Thoracic aorta (tissue), 2 donors: ENCODE data around the gene CEP120. TPM values are rescaled to one million over a fixed set of nuclear protein-coding genes. Genes with fewer than 3 reads are reported as not detected.

Experiments
- ATAC-seq: fragments of 150-250 bp; one replicate; pipeline ENCODE4 v1.8.0; 2017; ENCODE audit warnings: low read depth; ENCODE audit not compliant: insufficient number of reproducible peaks, low FRiP score
- DNase-seq: peaks from one replicate; pipeline ENCODE4 v3.0.0-alpha.2; 2020; ENCODE audit warnings: low spot score
- H3K27ac ChIP-seq, 2 donors: fragments of 200-600 bp; sonication (generic); 1 replicate in 1 of 2; 2 replicates in 1 of 2; pipeline ENCODE4 v1.5.1; 2016; ENCODE audit warnings: mild to moderate bottlenecking in 2 of 2, moderate library complexity in 2 of 2
- H3K27me3 ChIP-seq: fragments of 200-600 bp; sonication (generic); replicated peaks from 2 replicates; pipeline ENCODE4 v1.6.0; 2016; ENCODE audit warnings: mild to moderate bottlenecking; ENCODE audit not compliant: insufficient read depth
- H3K36me3 ChIP-seq: fragments of 200-600 bp; sonication (generic); one replicate; pipeline ENCODE4 v1.5.1; 2016
- H3K4me1 ChIP-seq, 2 donors: fragments of 200-600 bp; sonication (generic); 1 replicate in 1 of 2; 2 replicates in 1 of 2; pipeline versions ENCODE4 v1.5.1 to v1.6.0; 2016; ENCODE audit warnings: low read depth in 2 of 2, mild to moderate bottlenecking in 1 of 2; ENCODE audit not compliant: control insufficient read depth in 1 of 2
- H3K4me3 ChIP-seq: fragments of 200-600 bp; sonication (generic); 2 replicates; pipeline ENCODE4 v1.5.1; 2016; ENCODE audit warnings: mild to moderate bottlenecking
- H3K9me3 ChIP-seq: fragments of 200-600 bp; sonication (generic); 2 replicates; pipeline ENCODE4 v1.5.1; 2016
- total RNA-seq, 2 donors: library from RNA; depleted of rRNA; stranded (reverse); fragments of >200 nt; gene quantifications; one replicate each; pipeline versions ENCODE4 v1.1.0 to v1.2.3, GENCODE V29; 2016
- TF ChIP-seq, protein P1 (sequence below): fragments of 200-600 bp; sonication (generic); IDR thresholded peaks from one replicate; pipeline ENCODE4 v1.5.1; 2019; ENCODE audit warnings: antibody characterized with exemption

The CEP120 gene
- total RNA-seq, 2 donors from 2014 or later = 18.5 to 24.4 TPM

DNA sequence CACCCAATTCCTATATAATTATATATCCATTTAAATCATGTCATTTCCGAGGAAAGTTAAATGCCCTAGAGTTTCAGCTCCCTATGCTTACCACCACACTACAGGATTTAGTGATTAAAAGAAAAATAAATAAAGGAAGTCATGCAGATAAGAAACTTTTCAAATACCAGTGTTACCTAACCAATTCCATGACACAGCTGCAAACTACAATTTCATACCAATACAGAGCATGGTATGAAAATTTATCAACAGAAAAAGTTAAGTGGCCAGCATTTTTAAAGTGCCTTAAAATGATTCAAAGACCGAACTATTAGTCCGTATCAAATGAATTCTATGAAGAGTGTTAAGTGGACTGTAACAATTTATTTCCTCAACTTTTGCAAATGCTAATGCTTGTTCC is 35.9 kb downstream of the CEP120 start:
- Histone ChIP-seq H3K36me3 (peaks cover 30% of the 10 kb centered on the region), H3K27ac (no peak overlapping the region), H3K27me3 (no peaks in the 10 kb centered on the region), H3K4me3 (no peak overlapping the region), H3K4me1 (no peaks in the 10 kb centered on the region), H3K9me3 (no peaks in the 10 kb centered on the region)
- no peak for ATAC-seq
- DNase-seq = no peak
- TF ChIP-seq, protein P1, sequence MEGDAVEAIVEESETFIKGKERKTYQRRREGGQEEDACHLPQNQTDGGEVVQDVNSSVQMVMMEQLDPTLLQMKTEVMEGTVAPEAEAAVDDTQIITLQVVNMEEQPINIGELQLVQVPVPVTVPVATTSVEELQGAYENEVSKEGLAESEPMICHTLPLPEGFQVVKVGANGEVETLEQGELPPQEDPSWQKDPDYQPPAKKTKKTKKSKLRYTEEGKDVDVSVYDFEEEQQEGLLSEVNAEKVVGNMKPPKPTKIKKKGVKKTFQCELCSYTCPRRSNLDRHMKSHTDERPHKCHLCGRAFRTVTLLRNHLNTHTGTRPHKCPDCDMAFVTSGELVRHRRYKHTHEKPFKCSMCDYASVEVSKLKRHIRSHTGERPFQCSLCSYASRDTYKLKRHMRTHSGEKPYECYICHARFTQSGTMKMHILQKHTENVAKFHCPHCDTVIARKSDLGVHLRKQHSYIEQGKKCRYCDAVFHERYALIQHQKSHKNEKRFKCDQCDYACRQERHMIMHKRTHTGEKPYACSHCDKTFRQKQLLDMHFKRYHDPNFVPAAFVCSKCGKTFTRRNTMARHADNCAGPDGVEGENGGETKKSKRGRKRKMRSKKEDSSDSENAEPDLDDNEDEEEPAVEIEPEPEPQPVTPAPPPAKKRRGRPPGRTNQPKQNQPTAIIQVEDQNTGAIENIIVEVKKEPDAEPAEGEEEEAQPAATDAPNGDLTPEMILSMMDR = no peak

- Histone ChIP-seq H3K27me3 (no peaks in the 10 kb centered on the region), H3K9me3 (no peaks in the 10 kb centered on the region), H3K4me3 (no peak overlapping the region), H3K27ac (no peak overlapping the region), H3K36me3 (peaks cover 15% of the 10 kb centered on the region), H3K4me1 (no peaks in the 10 kb centered on the region)
- ATAC-seq (no peak), DNase-seq (no peak)
- TF ChIP-seq, protein P1 = no peak
Observed at GRCh38 chr5:123382252-123382651, 41.0 kb downstream of the CEP120 start.

DNA sequence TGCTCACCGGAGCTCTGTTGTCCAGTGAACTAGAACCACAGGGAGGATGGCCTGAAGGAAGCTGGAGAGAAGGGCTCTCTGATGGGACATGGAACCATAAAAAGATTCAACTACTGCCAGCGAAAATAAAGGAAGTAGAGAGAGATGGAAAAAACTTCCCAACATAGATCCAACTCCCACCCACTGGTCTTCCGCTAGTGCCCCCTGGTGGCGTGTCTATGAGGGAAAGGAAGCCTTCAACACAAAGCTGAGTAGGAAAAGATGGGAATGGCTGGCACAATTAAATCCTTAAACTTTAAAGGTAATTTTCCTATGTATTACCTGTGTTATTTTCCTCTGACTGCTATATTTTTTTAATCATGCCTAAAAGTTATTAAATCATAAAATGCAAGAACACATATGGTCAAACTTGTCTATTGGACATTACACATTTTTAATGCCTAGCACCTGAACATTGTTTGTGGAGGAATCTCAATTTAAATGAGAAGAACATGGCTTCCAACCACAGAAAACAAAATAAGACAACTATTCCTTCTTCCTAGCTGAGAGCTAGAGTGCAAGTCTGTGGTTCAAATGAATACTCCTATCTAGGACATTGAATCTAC is 51.5 kb downstream of the CEP120 start:
- Histone ChIP-seq H3K27me3 (no peaks in the 10 kb centered on the region), H3K36me3 (peaks cover 6% of the 10 kb centered on the region), H3K4me3 (no peak overlapping the region), H3K4me1 (peaks cover 0 to under 1% of the 10 kb centered on the region in 2 donors), H3K27ac (no peak overlapping the region), H3K9me3 (no peaks in the 10 kb centered on the region)
- peak; percentile 4 for DNase-seq
- TF ChIP-seq, protein P1 = peak; percentile 55
- no peak for ATAC-seq

DNA sequence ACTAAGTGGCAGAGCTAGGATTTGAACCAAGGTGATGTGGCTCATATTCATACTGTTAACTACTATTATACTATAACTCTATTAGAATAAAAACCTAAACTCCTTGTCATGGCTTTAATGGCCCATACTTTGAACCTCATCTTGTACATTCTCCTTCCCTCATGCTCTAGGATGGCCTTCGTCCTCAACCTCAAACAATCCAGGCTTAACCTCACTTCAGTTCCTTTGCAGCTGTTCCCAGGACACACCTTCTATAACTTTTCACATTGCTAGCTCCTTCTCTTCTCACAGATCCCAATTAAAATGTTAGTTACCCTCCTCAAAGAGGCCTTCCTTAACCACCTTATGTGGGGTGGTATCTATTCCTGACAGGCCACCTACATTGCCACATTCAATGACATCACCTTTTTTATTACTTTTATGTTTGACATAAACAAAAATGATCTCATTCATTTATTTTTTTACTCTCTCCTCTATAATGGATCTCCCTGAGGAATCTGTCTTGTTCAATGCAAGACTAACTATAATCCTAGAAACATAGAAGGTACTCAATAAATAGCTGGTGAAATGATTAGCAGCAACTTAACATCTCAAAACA is 53.7 kb downstream of the CEP120 start:
- no peaks in the 10 kb centered on the region for H3K9me3 ChIP-seq
- H3K36me3 ChIP-seq = no peaks in the 10 kb centered on the region
- H3K4me1 ChIP-seq = peaks cover 6 to 19% of the 10 kb centered on the region in 2 donors
- no peak overlapping the region for H3K4me3 ChIP-seq
- H3K27ac ChIP-seq = no peak overlapping the region
- TF ChIP-seq, protein P1 = no peak
- DNase-seq = no peak
- no peaks in the 10 kb centered on the region for H3K27me3 ChIP-seq
- ATAC-seq = no peak

DNA sequence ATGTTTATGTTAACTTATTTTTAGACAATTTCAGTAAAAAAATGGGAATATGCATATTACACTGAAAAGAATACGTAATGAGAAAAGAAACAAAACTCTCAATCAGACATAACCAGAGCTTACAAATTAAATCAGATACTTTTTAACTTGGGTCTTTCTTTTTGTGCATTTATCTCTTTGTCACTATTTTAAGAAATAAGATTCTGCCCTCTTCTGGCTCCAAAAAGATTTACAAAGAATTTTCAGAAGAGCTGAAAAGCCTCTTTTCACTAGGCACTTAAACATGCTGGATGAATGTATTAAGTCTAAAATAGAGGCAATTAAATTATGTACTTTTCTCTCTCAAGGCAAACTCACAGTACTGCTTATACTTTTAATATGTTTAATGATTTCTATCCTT is 55.5 kb downstream of the CEP120 start:
- ATAC-seq (no peak), DNase-seq (no peak)
- Histone ChIP-seq H3K27ac (no peak overlapping the region), H3K27me3 (no peaks in the 10 kb centered on the region), H3K4me3 (no peak overlapping the region), H3K4me1 (peaks cover 10 to 31% of the 10 kb centered on the region in 2 donors), H3K36me3 (no peaks in the 10 kb centered on the region), H3K9me3 (no peaks in the 10 kb centered on the region)
- TF ChIP-seq, protein P1 = peak; percentile 42
